Ectodermal cell (in vitro differentiated cells): ENCODE data around the gene ERICH6B.

ENCODE experiments used
- H3K27ac ChIP-seq: 2 replicates; pipeline ENCODE4 v1.7.0; 2013; ENCODE audit warnings: mild to moderate bottlenecking, low read depth, low read length; ENCODE audit not compliant: insufficient read depth, poor library complexity, severe bottlenecking
- H3K27me3 ChIP-seq: 2 replicates; pipeline ENCODE4 v1.7.0; 2013; ENCODE audit warnings: mild to moderate bottlenecking, low read length; ENCODE audit not compliant: insufficient read depth, control insufficient read depth, poor library complexity, severe bottlenecking
- H3K36me3 ChIP-seq: one replicate; pipeline ENCODE4 v1.7.0; 2013; ENCODE audit warnings: low read length; ENCODE audit not compliant: control insufficient read depth, insufficient read depth
- H3K4me1 ChIP-seq: one replicate; pipeline ENCODE4 v1.7.0; 2013; ENCODE audit warnings: low read length; ENCODE audit not compliant: control insufficient read depth, insufficient read depth
- H3K4me3 ChIP-seq: 2 replicates; pipeline ENCODE4 v1.7.0; 2013; ENCODE audit warnings: low read depth, low read length, control low read depth; ENCODE audit not compliant: insufficient read depth
- H3K9me3 ChIP-seq: 2 replicates; pipeline ENCODE4 v1.7.0; 2013; ENCODE audit warnings: mild to moderate bottlenecking, low read length, moderate library complexity; ENCODE audit not compliant: control insufficient read depth
- WGBS, 2 experiments: methylation state at CpG; one replicate each; pipeline ENCODE4 v1.1.7; 2013; ENCODE audit warnings: missing lambda C conversion rate in 2 of 2; 5-methylcytosine and 5-hydroxymethylcytosine counted together

ERICH6B gene

DNA sequence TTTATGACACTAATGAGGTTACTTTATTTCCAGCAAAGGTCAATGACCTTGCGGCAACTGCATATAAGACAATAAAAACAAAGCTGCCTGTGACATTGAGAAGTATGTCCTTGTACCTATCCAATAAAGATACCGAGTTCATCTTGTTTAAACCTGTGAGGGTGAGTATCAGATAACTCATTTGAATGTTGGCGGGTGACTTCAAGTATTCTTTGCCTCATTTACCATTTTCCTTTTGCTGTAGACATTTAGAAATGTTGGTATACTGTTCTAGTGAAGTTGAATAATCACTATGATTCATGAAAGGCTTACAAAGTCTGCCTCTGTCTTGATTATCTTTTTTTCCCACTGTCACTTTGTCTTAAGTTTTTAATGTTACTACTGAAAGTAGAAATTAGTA lies 85.8 kb downstream of the ERICH6B start:
- Histone ChIP-seq H3K4me1 (no peaks in the 10 kb centered on the region), H3K9me3 (no peaks in the 10 kb centered on the region), H3K27me3 (no peaks in the 10 kb centered on the region), H3K36me3 (peaks cover 9% of the 10 kb centered on the region), H3K4me3 (no peak overlapping the region), H3K27ac (no peak overlapping the region)
- WGBS, 2 experiments, result 98 to 100% methylated on average over 2 to 3 of the region's 3 CpGs

DNA sequence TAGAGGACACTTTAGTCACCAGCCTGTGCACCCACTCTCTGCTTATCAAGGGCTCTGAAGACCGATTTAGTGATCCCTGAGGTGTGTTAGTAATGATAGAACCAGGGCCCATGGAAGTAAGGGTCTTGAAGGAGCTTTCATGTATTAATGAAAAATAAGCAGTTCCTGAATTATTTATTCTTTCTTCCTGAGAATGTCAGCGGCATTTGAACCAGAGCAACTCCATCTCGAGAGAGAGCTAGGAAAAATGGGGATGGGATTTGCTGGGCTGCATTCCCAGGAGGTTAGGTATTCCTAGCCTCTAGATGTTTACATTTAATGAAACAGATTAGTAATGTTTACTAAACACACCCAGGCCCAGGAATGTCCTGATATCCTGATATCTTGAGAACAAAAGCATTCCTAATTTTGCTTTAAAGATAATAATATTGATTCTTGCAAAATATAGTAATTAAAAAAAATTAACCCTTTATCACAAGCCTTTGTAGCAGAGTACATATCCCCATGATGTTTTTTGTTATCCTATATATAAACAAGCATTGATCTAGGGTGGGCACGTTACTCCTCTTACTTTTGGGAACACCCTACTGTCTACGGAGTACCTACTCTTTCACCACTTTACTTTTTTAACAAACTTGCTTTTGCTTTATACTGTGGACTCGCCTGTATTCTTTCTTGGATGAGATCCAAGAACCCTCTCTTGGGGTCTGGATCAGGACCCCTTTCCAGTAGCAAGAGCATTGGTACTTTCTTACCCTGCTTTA lies 87.7 kb downstream of the ERICH6B start:
- Histone ChIP-seq H3K27me3 (no peaks in the 10 kb centered on the region), H3K4me3 (no peak overlapping the region), H3K4me1 (no peaks in the 10 kb centered on the region), H3K9me3 (no peaks in the 10 kb centered on the region), H3K36me3 (peaks cover 9% of the 10 kb centered on the region), H3K27ac (no peak overlapping the region)
- 92 to 96% methylated on average over 6 of the region's 6 CpGs for WGBS, 2 experiments

DNA sequence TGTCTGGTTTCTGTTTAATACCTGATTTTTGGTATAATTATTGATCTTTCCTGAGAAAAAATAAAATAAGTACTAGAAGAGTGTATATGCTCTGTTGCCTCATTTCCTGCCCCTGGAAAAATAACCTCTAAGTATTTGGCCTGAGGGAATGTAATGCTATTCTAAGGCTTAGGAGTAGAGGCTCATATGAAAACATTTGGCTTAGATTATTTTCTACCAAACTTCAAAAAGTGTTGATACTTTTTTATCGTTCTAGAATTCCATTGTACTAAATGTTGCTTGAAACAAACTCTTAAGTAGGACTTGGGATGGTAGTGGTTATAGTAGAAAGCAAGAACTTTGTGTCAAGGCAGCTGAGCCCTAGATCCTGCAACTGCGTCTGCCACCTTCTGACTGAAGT lies 93.0 kb downstream of the ERICH6B start:
- H3K27me3 ChIP-seq, result no peaks in the 10 kb centered on the region
- peaks cover 13% of the 10 kb centered on the region for H3K36me3 ChIP-seq
- H3K9me3 ChIP-seq, result no peaks in the 10 kb centered on the region
- no peak overlapping the region for H3K27ac ChIP-seq
- no peaks in the 10 kb centered on the region for H3K4me1 ChIP-seq
- H3K4me3 ChIP-seq, result no peak overlapping the region
- WGBS, 2 experiments, result 94 to 97% methylated on average over 2 of the region's 2 CpGs

DNA sequence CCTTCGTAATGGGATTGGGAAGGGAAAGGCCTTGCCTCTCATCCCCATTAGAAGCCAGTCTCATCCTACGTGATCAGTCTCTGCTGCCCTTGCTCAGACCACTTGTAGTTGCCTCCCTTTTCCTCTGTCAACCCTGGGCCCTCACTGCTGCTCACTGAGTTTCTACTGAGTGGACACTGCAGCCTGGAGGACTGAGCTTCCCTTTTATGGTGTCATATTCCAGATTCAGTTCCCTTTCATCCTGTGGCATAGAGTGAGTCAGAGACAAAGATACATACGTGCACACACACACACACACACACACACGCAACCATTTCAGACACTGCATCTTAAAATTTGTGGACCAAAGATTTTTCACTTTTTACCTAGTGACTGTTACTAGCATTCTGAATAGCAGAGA lies 94.2 kb downstream of the ERICH6B start:
- 88 to 91% methylated on average over 4 of the region's 4 CpGs for WGBS, 2 experiments
- peaks cover 21% of the 10 kb centered on the region for H3K36me3 ChIP-seq
- H3K27ac ChIP-seq, result no peak overlapping the region

DNA sequence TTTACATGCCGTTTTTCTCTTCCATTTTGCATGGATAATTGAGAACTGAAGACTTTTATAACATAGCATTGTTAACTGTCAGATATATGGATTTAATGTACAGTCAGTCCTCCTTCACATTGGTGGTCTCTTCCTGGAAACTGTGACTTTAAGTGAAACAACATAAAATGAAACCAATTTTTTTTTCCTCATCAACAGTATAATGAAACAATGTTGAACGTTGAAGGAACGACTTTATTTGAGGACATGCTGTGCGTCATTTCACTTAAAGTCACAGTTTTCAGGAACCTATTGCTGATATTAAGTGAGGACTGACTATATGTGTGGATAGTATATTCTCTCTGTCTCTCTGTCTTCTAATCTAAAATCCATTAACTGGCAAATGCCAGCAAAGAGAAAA lies 96.0 kb downstream of the ERICH6B start:
- 98 to 100% methylated on average over 3 to 4 of the region's 4 CpGs for WGBS, 2 experiments
- no peaks in the 10 kb centered on the region for H3K9me3 ChIP-seq
- H3K27me3 ChIP-seq, result no peaks in the 10 kb centered on the region
- no peaks in the 10 kb centered on the region for H3K4me1 ChIP-seq
- H3K36me3 ChIP-seq, result peaks cover 23% of the 10 kb centered on the region
- no peak overlapping the region for H3K27ac ChIP-seq
- no peak overlapping the region for H3K4me3 ChIP-seq

More for the DNA sequence above, 94.2 kb downstream of the ERICH6B start:
- Histone ChIP-seq H3K4me1 (no peaks in the 10 kb centered on the region), H3K27me3 (no peaks in the 10 kb centered on the region), H3K4me3 (no peak overlapping the region), H3K9me3 (no peaks in the 10 kb centered on the region)

GRCh38 chr13:45518525-45519245 lies 96.9 kb downstream of the ERICH6B start:
- H3K27me3 ChIP-seq, result no peaks in the 10 kb centered on the region
- no peak overlapping the region for H3K27ac ChIP-seq
- no peaks in the 10 kb centered on the region for H3K4me1 ChIP-seq
- 96 to 98% methylated on average over 4 of the region's 4 CpGs for WGBS, 2 experiments
- H3K9me3 ChIP-seq, result no peaks in the 10 kb centered on the region
- no peak overlapping the region for H3K4me3 ChIP-seq
- peaks cover 23% of the 10 kb centered on the region for H3K36me3 ChIP-seq

DNA sequence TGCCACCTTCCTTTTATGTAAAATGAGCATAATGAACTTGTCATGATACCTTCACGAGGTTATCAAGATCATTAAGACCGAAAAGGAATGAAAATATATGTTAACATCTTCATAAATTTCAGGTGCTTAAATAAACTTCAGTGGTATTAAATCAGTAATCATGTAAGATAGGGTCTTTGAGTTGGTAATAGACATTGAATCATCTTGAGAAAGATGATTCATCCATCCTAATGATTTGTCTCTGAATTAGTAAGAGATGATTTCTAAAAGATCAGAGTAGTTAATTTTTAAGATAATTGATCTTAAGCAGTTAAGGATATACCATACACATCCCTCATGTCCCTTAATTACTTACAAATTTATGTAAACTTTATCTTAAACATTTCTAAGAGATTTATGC lies 98.8 kb downstream of the ERICH6B start:
- Histone ChIP-seq H3K9me3 (no peaks in the 10 kb centered on the region), H3K4me3 (no peak overlapping the region), H3K27ac (no peak overlapping the region), H3K27me3 (no peaks in the 10 kb centered on the region), H3K4me1 (no peaks in the 10 kb centered on the region), H3K36me3 (peaks cover 34% of the 10 kb centered on the region)
- WGBS, 2 experiments, result 100% methylated on average over 1 of the region's 2 CpGs; no CpG with 5 or more reads in 1 of the 2 experiments

GRCh38 chr13:45512098-45512496 lies 103.4 kb downstream of the ERICH6B start:
- peaks cover 23% of the 10 kb centered on the region for H3K36me3 ChIP-seq
- WGBS, 2 experiments, result 92 to 94% methylated on average over 1 of the region's 1 CpG

GRCh38 chr13:45511310-45512097 lies 104.0 kb downstream of the ERICH6B start:
- no peaks in the 10 kb centered on the region for H3K4me1 ChIP-seq
- H3K27ac ChIP-seq, result no peak overlapping the region
- 88% methylated on average over 3 of the region's 3 CpGs for WGBS, 2 experiments
- no peaks in the 10 kb centered on the region for H3K9me3 ChIP-seq
- peaks cover 20% of the 10 kb centered on the region for H3K36me3 ChIP-seq
- no peak overlapping the region for H3K4me3 ChIP-seq
- no peaks in the 10 kb centered on the region for H3K27me3 ChIP-seq

More at GRCh38 chr13:45512098-45512496, 103.4 kb downstream of the ERICH6B start:
- H3K9me3 ChIP-seq, result no peaks in the 10 kb centered on the region
- no peak overlapping the region for H3K27ac ChIP-seq
- H3K4me3 ChIP-seq, result no peak overlapping the region
- H3K4me1 ChIP-seq, result no peaks in the 10 kb centered on the region
- no peaks in the 10 kb centered on the region for H3K27me3 ChIP-seq

GRCh38 chr13:45510672-45511071 lies 104.9 kb downstream of the ERICH6B start:
- H3K36me3 ChIP-seq, result peaks cover 16% of the 10 kb centered on the region
- no peaks in the 10 kb centered on the region for H3K4me1 ChIP-seq
- H3K27ac ChIP-seq, result no peak overlapping the region
- WGBS, 2 experiments, result 57 to 81% methylated on average over 3 of the region's 3 CpGs
- H3K27me3 ChIP-seq, result no peaks in the 10 kb centered on the region
- no peaks in the 10 kb centered on the region for H3K9me3 ChIP-seq
- H3K4me3 ChIP-seq, result no peak overlapping the region
